Naive thymus-derived CD4-positive, alpha-beta T cell (primary cell): Measurements from ENCODE around the gene GAL3ST2. TPM values are rescaled to one million over a fixed set of nuclear protein-coding genes. Genes with fewer than 3 reads are reported as not detected.
"Not testable (repeated sequence)": the region's sequence is repeated elsewhere in the genome, so short reads cannot be mapped to it uniquely, and the experiment has no call there.

Source experiments
- ATAC-seq: fragments of 150-1000 bp; cut with Tn5 transposase; 2 replicates; pipeline ENCODE4 v1.10.0; 2021; ENCODE audit warnings: mild to moderate bottlenecking, moderate library complexity
- CTCF ChIA-PET: fragments of 350-600 bp; sonication (Branson Sonifier 250); formaldehyde crosslinking; loops from one replicate; lab custom pipeline; 2021; ENCODE audit warnings: antibody characterized with exemption; lab: Charles Lee
- POLR2A ChIA-PET: fragments of 350-600 bp; sonication (Branson Sonifier 250); formaldehyde crosslinking; loops from one replicate; lab custom pipeline; 2021; ENCODE audit warnings: antibody characterized with exemption, inconsistent platforms; lab: Charles Lee
- DNase-seq, 9 donors: peaks; one replicate each; pipeline versions ENCODE4 v3.0.0 to v3.0.0-alpha.2; 2020 to 2022; ENCODE audit warnings: mixed read lengths in 1 of 9
- H3K27ac ChIP-seq: one replicate; pipeline ENCODE4 v1.7.0; 2013; ENCODE audit warnings: mild to moderate bottlenecking, low read depth, low read length, moderate library complexity
- H3K27me3 ChIP-seq, 2 donors: one replicate each; pipeline ENCODE4 v1.7.0; 2013; ENCODE audit warnings: low read length in 2 of 2, mild to moderate bottlenecking in 2 of 2, moderate library complexity in 2 of 2; ENCODE audit not compliant: control insufficient read depth in 2 of 2, insufficient read depth in 2 of 2
- H3K36me3 ChIP-seq, 3 experiments: 1 replicate in 2 of 3; 2 replicates in 1 of 3; pipeline ENCODE4 v1.7.0; 2013; ENCODE audit warnings: low read length in 3 of 3, mild to moderate bottlenecking in 3 of 3, moderate library complexity in 1 of 3; ENCODE audit not compliant: insufficient read depth in 3 of 3, control insufficient read depth in 2 of 3
- H3K4me1 ChIP-seq, 2 donors: one replicate each; pipeline ENCODE4 v1.7.0; 2013; ENCODE audit warnings: low read length in 2 of 2, mild to moderate bottlenecking in 2 of 2, moderate library complexity in 1 of 2; ENCODE audit not compliant: control insufficient read depth in 2 of 2, insufficient read depth in 2 of 2
- H3K4me3 ChIP-seq: 2 replicates; pipeline ENCODE4 v1.7.0; 2013; ENCODE audit warnings: mild to moderate bottlenecking, low read length
- H3K9me3 ChIP-seq, 3 experiments: 1 replicate in 2 of 3; 2 replicates in 1 of 3; pipeline ENCODE4 v1.7.0; 2013; ENCODE audit warnings: low read length in 3 of 3; ENCODE audit not compliant: control insufficient read depth in 2 of 3
- H3K27ac Mint-ChIP-seq, 9 donors: one replicate each; pipeline ENCODE4 v1.8.0; 2020 to 2022; ENCODE audit warnings: mixed read lengths in 9 of 9, mild to moderate bottlenecking in 8 of 9, moderate library complexity in 5 of 9, inconsistent platforms in 2 of 9
- H3K27me3 Mint-ChIP-seq, 5 donors: one replicate each; pipeline ENCODE4 v1.8.0; 2021 to 2022; ENCODE audit warnings: mixed read lengths in 5 of 5, mild to moderate bottlenecking in 1 of 5
- H3K36me3 Mint-ChIP-seq, 5 donors: one replicate each; pipeline ENCODE4 v1.8.0; 2020 to 2022; ENCODE audit warnings: mixed read lengths in 5 of 5, mild to moderate bottlenecking in 3 of 5, inconsistent platforms in 1 of 5
- H3K4me1 Mint-ChIP-seq, 7 donors: one replicate each; pipeline ENCODE4 v1.8.0; 2020 to 2022; ENCODE audit warnings: mixed read lengths in 7 of 7, mild to moderate bottlenecking in 3 of 7, inconsistent platforms in 1 of 7
- H3K4me3 Mint-ChIP-seq, 10 donors: one replicate each; pipeline ENCODE4 v1.8.0; 2020 to 2022; ENCODE audit warnings: mild to moderate bottlenecking in 10 of 10, mixed read lengths in 10 of 10, moderate library complexity in 6 of 10, inconsistent platforms in 2 of 10
- H3K9me3 Mint-ChIP-seq, 11 donors: one replicate each; pipeline ENCODE4 v1.8.0; 2020 to 2022; ENCODE audit warnings: mixed read lengths in 11 of 11, mild to moderate bottlenecking in 4 of 11, inconsistent platforms in 1 of 11, moderate library complexity in 1 of 11
- intact Hi-C, 2 donors: fragments of 100-400 bp; cut with micrococcal nuclease; formaldehyde crosslinking; loops; one replicate each; pipeline ENCODE4 v1.15.1; 2023
- polyA plus RNA-seq, 2 donors: library from polyadenylated mRNA; unstranded; fragments of 300-500 nt; fragmentation: Illumina TruSeq; gene quantifications; one replicate each; pipeline ENCODE4 v1.2.3, GENCODE V29; 2021
- total RNA-seq, 6 experiments: library from RNA in 5 of 6; stranded (reverse) in 5 of 6; gene quantifications; 1 replicate in 5 of 6; 2 replicates in 1 of 6; pipeline ENCODE4 v1.2.3 and lab custom pipeline; 2021 to 2026

GAL3ST2 gene
- total and polyA plus RNA-seq, 7 experiments from 2014 or later = 0.17 to 0.93 (median 0.37) TPM; not detected in 4

DNA sequence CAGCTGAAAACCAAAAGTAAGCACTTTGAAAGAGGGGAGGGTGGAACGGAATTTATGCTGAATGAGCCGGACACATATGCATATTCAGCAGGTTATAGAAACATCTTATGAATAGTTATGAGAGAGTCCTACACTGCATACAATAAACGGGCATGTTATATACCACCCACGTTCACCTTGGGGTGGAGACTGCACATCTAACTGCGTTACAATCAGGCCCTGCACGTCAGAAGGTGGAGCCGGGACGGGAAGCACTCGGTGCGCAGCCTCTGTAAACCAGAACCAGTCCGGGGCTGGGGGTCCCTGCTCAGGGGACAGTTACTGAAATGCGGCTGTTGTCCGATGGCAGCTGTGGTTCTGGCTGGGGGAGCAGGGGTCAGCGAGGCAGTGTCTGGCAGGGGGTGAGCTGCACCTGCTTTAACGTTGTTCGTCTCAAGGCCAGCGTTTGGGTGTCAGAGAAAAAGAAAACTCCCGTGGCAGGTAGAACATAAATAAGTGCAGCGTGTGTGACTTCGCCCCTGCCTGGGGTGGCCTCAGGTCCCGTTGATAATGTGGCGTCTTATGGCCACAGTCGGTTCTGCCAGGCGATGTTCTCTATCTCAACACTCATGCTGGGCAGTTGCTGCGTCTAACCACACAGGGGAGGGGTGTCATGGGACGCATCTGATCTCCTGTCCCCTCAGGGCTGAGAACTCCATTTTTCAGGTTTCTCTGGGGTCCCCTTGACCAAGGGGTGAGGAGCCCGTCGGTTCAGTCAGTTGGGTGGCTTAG is 57.3 kb downstream of the GAL3ST2 start:
- H3K4me3 Mint-ChIP-seq, H3K27ac ChIP-seq, H3K4me1 ChIP-seq, H3K9me3 ChIP-seq, H3K36me3 Mint-ChIP-seq, intact Hi-C loops, CTCF ChIA-PET, H3K27me3 ChIP-seq, H3K4me3 ChIP-seq, ATAC-seq, H3K9me3 Mint-ChIP-seq, POLR2A ChIA-PET, H3K27ac Mint-ChIP-seq, H3K36me3 ChIP-seq: not testable (repeated sequence)
- peak in 1 of 9 donors; percentile 16 for DNase-seq
- peaks cover 0 to 15% (median 6%) of the 10 kb centered on the region in 7 donors for H3K4me1 Mint-ChIP-seq
- peaks cover 0 to 51% (median 4%) of the 10 kb centered on the region in 5 donors for H3K27me3 Mint-ChIP-seq

DNA sequence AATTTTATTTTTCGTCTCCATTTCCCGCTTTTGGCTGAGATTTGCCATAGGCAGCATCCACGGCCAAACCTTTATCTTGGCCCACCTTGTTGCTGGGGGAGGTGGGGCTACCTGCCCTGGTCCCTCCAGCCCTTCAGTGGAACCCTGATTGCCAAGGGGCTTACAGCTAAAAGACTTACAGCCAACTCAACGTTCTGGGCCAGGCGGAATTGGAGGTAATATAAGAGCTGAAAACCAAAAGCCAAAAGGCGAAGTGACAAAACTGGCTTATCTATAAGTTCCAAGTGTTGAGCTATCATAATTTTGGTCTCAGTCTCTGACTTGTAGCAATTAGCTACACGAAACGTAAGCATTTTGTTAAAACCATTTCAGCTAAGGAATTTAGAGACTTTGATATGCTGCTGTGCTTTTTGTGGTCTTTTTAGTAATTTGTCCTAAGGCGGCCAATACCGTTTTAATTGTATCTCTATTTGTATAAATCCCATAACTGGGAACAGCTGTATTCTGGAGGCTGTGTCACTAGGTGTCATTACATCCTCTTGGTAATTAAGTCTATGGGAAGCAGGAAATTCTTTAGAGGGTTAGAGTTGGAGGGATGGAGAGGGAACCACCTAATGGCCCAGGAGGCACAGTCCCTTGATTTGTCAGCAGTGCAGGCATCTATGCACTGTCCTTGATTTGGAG is 58.0 kb downstream of the GAL3ST2 start:
- no peak overlapping the region for H3K27ac Mint-ChIP-seq
- ChIA-PET CTCF (interaction anchor here (1.1 kb wide), 1 partner anchor 11 kb away, joined by 3 read pairs; no protein-coding TSS in a partner anchor), POLR2A (no interaction called here)

DNA sequence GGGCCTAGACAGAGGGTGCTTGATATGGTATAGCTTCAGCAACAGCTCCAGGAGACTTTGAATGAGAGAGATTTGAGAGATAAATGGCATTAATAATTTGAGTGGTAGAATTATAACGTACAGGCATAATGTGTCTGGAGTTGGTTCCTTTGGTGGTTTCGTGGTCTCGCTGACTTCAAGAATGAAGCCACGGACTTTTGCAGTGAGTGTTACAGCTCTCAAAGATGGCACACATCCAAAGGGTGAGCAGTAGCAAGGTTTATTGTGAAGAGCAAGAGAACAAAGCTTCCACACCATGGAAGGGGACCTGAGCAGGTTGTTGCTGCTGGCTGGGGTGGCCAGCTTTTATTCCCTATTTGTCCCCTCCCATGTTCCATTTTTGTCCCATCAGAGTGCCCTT is 59.0 kb downstream of the GAL3ST2 start:
- Mint-ChIP-seq H3K27me3 (peaks cover 0 to 47% (median under 1%) of the 10 kb centered on the region in 5 donors), H3K9me3 (no peaks in the 10 kb centered on the region), H3K4me1 (peaks cover 0 to 15% (median 6%) of the 10 kb centered on the region in 7 donors), H3K36me3 (peaks cover 0 to 2% (median 0%) of the 10 kb centered on the region in 5 donors), H3K4me3 (no peak overlapping the region), H3K27ac (no peak overlapping the region)
- Histone ChIP-seq H3K27ac (no peak overlapping the region), H3K4me3 (no peak overlapping the region), H3K9me3 (no peaks in the 10 kb centered on the region), H3K4me1 (no peaks in the 10 kb centered on the region), H3K36me3 (no peaks in the 10 kb centered on the region), H3K27me3 (no peaks in the 10 kb centered on the region)
- ATAC-seq (no peak), DNase-seq (peak in 1 of 9 donors; percentile 10)
- CTCF ChIA-PET = interaction anchor here (0.6 to 1.1 kb wide), 2 partner anchors 10 to 185 kb away, joined by 3 read pairs; no protein-coding TSS in a partner anchor
- POLR2A ChIA-PET = no interaction called here
- intact Hi-C loops = no loop called here

More for the DNA sequence above, 58.0 kb downstream of the GAL3ST2 start:
- DNase-seq = no peak
- no peak overlapping the region for H3K4me3 Mint-ChIP-seq
- H3K4me1 Mint-ChIP-seq = peaks cover 0 to 15% (median 6%) of the 10 kb centered on the region in 7 donors
- no peaks in the 10 kb centered on the region for H3K4me1 ChIP-seq
- ATAC-seq = no peak
- no peaks in the 10 kb centered on the region for H3K9me3 Mint-ChIP-seq
- H3K36me3 Mint-ChIP-seq = peaks cover 0 to 2% (median 0%) of the 10 kb centered on the region in 5 donors
- peaks cover 0 to 53% (median 4%) of the 10 kb centered on the region in 5 donors for H3K27me3 Mint-ChIP-seq
- intact Hi-C loops = no loop called here
- H3K27me3 ChIP-seq = no peaks in the 10 kb centered on the region
- H3K4me3 ChIP-seq = no peak overlapping the region
- no peaks in the 10 kb centered on the region for H3K36me3 ChIP-seq
- H3K9me3 ChIP-seq = no peaks in the 10 kb centered on the region
- H3K27ac ChIP-seq = no peak overlapping the region

DNA sequence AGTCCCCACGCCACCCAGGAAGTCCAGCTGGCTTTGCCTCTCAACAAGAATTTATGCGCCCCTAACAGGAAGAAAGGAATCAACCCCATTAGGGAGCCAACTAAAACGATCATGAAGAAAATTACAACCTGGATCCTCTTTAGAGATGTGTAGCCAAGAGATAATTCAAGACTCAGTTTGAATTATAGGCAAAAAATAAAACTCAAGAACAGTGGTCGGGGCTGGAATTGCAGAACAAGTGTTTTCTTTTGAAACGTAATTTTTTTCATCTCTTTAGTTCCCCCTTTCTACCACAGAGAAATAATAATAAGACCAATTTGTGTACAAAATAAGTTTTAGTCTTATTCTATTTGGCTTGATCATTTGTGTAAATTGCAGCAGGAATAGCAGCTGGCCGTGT is 59.7 kb downstream of the GAL3ST2 start:
- DNase-seq (no peak), ATAC-seq (no peak)
- intact Hi-C loops = no loop called here
- Histone ChIP-seq H3K27ac (no peak overlapping the region), H3K4me1 (no peaks in the 10 kb centered on the region), H3K27me3 (no peaks in the 10 kb centered on the region), H3K9me3 (no peaks in the 10 kb centered on the region), H3K4me3 (no peak overlapping the region), H3K36me3 (no peaks in the 10 kb centered on the region)
- H3K4me1 Mint-ChIP-seq = peaks cover 0 to 15% (median 6%) of the 10 kb centered on the region in 7 donors
- peaks cover 0 to 2% (median 0%) of the 10 kb centered on the region in 5 donors for H3K36me3 Mint-ChIP-seq
- H3K27me3 Mint-ChIP-seq = peaks cover 0 to 44% (median 0%) of the 10 kb centered on the region in 5 donors
- ChIA-PET POLR2A (no interaction called here), CTCF (interaction anchor here (0.6 kb wide), 1 partner anchor 185 kb away, joined by 3 read pairs; no protein-coding TSS in a partner anchor)
- H3K4me3 Mint-ChIP-seq = no peak overlapping the region
- no peaks in the 10 kb centered on the region for H3K9me3 Mint-ChIP-seq
- H3K27ac Mint-ChIP-seq = no peak overlapping the region

DNA sequence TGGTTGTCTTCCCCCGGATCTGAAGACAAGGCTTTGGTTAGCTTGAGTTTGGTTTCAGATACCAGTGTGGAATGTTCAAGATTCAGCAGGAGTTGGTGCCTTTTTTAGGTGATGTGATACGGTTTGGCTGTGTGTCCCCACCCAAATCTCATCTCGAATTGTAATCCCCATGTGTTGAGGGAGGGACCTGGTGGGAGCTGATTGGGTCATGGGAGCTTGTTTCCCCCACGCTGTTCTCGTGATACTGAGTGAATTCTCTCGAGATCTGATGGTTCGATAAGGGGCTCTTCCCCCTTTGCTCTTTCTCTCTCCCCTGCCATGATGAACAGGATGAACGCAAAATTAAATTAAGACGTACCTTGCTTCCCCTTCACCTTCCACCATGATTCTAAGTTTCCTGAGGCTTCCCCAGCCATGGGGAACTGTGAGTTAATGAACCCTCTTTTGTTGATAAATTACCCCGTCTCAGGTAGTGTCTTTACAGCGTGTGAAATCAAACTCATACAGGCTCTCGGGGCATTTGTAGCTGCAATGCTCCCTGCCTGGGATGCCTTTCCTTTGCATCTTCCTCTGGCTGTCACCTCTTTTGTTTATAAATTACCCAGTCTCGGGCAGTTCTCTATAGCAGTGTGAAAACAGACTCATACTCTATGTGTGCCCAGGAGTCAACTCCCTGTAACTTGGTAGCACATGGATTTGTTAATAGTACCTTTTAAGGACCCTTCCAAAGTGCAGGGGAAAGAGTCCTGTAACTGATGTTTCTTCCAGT is 60.8 kb downstream of the GAL3ST2 start:
- peaks cover 0 to 38% (median 0%) of the 10 kb centered on the region in 5 donors for H3K27me3 Mint-ChIP-seq
- CTCF ChIA-PET = interaction anchor here (1.0 kb wide), 1 partner anchor 9 kb away, joined by 3 read pairs; no protein-coding TSS in a partner anchor
- intact Hi-C loops = no loop called here
- peaks cover 0 to 15% (median 6%) of the 10 kb centered on the region in 7 donors for H3K4me1 Mint-ChIP-seq
- no peak overlapping the region for H3K27ac Mint-ChIP-seq
- no peak overlapping the region for H3K4me3 Mint-ChIP-seq
- Histone ChIP-seq H3K27ac (no peak overlapping the region), H3K36me3 (no peaks in the 10 kb centered on the region), H3K9me3 (no peaks in the 10 kb centered on the region), H3K27me3 (no peaks in the 10 kb centered on the region), H3K4me3 (no peak overlapping the region), H3K4me1 (no peaks in the 10 kb centered on the region)
- POLR2A ChIA-PET = no interaction called here
- peaks cover 0 to 2% (median 0%) of the 10 kb centered on the region in 11 donors for H3K9me3 Mint-ChIP-seq
- no peak for ATAC-seq
- DNase-seq = no peak
- peaks cover 0 to 2% (median 0%) of the 10 kb centered on the region in 5 donors for H3K36me3 Mint-ChIP-seq
